ENCODE measurements around the gene RAB7A.

Gene RAB7A

DNA sequence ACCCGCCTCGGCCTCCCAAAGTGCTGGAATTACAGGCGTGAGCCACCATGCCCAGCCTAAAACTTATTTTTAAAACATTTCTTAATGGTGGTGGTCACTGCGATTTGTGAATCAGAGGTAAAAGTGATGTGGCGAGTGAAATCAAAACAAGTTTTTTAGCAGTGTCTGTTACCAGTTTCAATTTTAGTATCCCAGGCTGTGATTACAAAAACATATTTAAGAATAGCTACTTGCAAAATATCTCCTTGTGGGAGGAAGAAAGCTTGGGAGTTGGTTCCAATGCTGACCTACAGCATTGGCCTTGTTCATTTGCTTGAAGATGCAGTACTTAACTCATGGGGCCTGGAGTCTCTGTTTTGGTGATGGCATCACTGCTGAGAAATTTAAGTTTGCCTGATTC, 4.5 kb downstream of the RAB7A start:
- no peak for DNase-seq (ENCODE audit: extremely low read depth, low read depth)
- TF ChIP-seq, protein P1, sequence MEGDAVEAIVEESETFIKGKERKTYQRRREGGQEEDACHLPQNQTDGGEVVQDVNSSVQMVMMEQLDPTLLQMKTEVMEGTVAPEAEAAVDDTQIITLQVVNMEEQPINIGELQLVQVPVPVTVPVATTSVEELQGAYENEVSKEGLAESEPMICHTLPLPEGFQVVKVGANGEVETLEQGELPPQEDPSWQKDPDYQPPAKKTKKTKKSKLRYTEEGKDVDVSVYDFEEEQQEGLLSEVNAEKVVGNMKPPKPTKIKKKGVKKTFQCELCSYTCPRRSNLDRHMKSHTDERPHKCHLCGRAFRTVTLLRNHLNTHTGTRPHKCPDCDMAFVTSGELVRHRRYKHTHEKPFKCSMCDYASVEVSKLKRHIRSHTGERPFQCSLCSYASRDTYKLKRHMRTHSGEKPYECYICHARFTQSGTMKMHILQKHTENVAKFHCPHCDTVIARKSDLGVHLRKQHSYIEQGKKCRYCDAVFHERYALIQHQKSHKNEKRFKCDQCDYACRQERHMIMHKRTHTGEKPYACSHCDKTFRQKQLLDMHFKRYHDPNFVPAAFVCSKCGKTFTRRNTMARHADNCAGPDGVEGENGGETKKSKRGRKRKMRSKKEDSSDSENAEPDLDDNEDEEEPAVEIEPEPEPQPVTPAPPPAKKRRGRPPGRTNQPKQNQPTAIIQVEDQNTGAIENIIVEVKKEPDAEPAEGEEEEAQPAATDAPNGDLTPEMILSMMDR (IDR thresholded peaks at IDR 0.05; ENCODE audit: low read depth, low read length), result no peak

DNA sequence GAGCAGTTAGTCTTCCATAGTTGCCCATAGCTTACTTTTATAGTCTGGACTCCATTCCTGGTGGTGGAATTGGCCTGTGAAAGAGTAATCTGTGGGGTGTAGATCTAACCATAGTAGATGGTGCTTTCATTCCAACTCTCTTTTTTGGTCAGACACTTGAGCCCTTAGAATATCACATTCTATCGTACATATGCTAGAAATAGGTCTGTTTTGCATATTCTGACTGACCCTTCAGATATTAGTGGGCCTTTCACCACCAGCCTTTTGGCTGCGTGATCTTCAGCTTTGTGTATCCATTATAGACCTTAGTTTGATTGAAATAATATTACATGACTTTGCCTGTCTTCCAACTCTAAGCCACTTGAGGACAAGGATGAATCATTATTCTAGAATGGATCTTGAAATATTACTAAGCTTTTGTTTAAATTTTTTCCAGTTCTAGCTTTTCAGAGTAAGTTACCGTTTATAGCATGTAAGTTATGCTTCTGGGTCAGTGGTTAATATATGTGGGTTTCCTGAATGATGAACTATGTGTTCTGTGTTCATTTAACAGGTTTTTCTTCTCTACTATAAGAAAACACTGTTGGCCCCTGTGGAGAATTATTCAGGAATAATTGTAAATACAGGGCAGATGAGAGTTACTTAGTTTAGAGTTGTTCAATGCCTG, 8.7 kb downstream of the RAB7A start:
- TF ChIP-seq, protein P1 (IDR thresholded peaks at IDR 0.05; ENCODE audit: low read depth, low read length), result no peak
- DNase-seq (ENCODE audit: extremely low read depth, low read depth), result no peak

DNA sequence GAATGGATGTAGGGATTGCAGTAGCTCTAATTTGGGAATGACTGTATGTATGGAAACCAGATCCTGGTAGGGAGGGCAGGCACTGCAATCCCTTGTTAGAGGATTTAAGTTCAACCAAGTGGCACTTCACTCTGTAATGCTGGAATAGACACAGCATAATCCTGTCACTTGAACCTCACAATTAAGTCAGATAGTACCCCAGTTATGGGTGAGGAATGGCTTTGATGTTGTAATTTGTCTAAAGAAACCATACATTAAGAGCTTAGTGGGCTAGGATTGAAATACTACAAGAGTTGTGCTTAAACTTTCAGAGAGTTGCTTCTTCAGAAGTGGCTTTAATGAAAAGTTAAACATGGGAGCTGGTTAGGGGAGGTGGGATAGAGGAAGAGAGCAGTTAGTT, 9.3 kb downstream of the RAB7A start:
- TF ChIP-seq, protein P1 (IDR thresholded peaks at IDR 0.05; ENCODE audit: low read depth, low read length), result no peak
- DNase-seq (ENCODE audit: extremely low read depth, low read depth), result no peak

DNA sequence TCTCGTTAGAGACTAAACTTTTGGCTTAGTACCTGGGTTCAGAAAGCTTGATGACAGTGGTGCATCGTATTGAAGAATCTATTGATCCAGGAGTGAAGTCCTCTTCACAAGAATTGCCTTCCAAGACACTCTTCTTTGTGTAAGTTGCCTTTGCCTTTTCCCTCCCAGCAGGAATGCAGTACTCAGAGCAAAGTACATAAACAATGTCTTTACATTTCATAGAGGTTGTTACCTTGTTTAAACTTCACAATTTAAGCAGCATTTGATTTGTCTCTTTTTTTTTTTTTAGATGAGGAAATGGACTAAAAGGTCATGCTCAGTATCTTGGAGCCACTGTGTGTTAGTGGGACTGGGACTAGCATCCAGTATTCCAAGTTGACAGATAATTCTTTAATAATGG, 9.9 kb downstream of the RAB7A start:
- DNase-seq (ENCODE audit: extremely low read depth, low read depth), result no peak
- TF ChIP-seq, protein P1 (IDR thresholded peaks at IDR 0.05; ENCODE audit: low read depth, low read length), result no peak

DNA sequence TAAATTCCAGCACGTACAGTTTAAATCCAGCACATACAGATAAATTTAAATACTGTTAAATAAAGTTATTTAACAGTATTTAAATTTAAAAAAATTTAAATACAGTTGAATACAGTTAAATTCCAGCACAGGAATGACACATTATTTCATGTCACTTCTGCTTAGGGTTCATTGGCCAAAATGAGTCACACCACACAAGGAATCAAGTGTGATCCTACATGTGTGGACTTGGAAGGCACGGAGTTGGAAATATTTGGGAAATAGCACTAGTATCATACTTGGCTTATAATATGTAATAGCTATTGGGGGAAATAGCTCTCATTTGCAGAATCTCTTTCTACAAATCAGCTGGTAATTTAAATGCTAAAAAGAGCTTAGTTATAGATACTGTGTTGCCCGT, 10.6 kb downstream of the RAB7A start:
- TF ChIP-seq, protein P1 (IDR thresholded peaks at IDR 0.05; ENCODE audit: low read depth, low read length), result no peak
- no peak for DNase-seq (ENCODE audit: extremely low read depth, low read depth)

DNA sequence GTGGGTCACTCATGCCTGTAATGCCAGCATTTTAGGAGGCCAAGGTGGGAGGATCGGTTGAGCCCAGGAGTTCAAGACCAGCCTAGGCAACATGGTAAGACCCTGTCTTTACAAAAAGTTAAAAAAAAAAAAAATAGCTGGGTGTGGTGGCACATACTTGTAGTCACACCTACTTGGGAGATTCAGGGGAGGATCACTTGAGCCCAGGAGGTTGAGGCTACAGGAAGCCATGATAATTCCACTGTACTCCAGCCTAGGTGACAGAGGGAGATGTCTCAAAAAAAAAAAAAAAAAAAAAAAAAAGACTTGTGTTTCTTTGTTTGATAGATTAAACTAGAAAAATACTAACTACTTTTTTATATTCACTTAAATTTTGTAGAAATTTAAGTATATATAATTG, 14.6 kb downstream of the RAB7A start:
- TF ChIP-seq, protein P1 (IDR thresholded peaks at IDR 0.05; ENCODE audit: low read depth, low read length), result no peak
- no peak for DNase-seq (ENCODE audit: extremely low read depth, low read depth)

DNA sequence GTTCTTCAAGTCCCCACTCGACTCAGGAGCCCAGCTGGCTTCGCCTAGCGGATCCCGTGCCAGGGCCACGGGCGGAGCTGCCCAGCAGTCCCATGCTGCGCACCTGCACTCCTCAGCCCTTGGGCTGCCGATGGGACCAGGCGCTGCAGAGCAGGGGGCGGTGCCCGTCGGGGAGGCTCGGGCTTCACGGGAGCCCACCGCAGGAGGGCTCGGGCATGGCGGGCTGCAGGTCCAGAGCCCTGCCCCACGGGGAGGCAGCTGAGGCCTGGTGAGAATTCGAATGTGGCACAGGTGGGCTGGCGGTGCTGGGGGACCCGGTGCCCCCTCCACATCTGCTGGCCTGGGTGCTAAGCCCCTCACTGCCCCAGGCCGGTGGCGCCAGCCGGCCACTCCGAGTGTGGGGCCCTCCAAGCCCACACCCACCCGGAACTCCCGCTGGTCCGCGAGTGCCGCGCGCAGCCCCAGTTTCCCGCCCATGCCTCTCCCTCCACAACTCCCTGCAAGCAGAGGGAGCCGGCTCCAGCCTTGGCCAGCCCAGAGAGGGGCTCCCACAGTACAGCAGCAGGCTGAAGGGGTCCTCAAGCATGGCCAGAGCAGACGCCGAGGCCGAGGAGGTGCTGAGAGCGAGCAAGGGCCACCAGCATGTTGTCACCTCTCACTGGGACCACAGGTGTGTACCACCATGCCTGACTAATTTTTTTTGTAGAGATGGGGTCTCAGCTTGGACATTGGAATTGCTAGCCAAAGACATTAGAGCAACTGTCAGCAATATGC, 17.0 kb downstream of the RAB7A start:
- TF ChIP-seq, protein P1 (IDR thresholded peaks at IDR 0.05; ENCODE audit: low read depth, low read length), result no peak
- DNase-seq (ENCODE audit: extremely low read depth, low read depth), result no peak

Measured in AG09319 (cell line).